ENCODE measurements around the gene SNX33. TPM values are rescaled to one million over a fixed set of nuclear protein-coding genes. Genes with fewer than 3 reads are reported as not detected.

Gene SNX33
- total and polyA plus RNA-seq, 9 donors = 16.0 to 37.3 (median 28.3) TPM

DNA sequence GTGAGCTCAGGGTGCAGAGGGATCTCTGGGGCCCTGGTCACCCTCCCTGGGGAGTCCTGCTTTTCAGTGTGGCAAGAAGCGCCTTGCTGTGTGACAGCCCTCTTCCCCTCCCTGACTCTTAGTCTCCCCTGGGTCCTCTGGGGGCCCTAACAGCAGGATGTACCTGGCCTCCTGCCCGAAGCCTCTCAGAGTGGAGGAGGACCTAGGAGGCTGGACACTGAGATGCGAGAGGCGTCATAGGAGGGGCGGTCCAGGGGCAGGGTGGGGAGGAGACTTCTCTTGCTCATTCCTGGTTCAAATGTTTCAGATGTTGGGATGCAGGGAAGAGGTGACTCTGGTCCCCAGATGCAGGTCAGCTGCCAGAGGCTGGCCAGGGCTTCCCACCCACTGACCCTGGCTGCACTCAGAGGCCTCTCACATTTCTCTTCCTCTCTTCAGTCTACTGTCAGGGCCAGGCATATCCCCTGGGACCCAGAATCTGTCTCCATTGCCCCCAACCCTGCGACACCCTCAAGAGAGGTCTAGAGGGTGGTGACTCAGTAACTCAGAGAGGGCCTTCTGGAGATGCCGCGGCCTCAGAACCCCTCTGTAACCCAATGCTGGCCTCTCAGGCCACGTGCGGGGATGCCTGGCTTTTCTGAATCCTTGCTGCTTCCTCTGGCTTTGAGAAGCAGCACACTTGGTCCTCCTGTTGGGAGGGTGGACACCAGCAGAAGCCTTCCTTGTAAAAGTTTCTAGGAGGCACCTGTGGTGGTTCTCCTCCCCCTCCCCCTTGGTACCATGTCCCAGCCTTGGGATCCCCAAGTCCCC is 25.9 kb downstream of the SNX33 start:
- Histone ChIP-seq H3K4me1 (ENCODE audit: insufficient read depth) (peaks cover 17% of the 10 kb centered on the region), H3K27me3 (no peaks in the 10 kb centered on the region), H3K4me3 (no peak overlapping the region), H3K27ac (peak overlapping the region; percentile 22 to 72), H3K36me3 (no peaks in the 10 kb centered on the region), H3K9me3 (no peaks in the 10 kb centered on the region)
- peak; percentile 85 to 91 (median 87) for DNase-seq
- WGBS, 3 donors = 33 to 47% (median 45%) methylated on average over 10 of the region's 10 CpGs
- intact Hi-C loops (cut with DNase I) = loop anchor here in 1 of 4 donors (10.0 kb wide), 1 partner anchor 299 kb away; no protein-coding TSS in a partner anchor
- TF ChIP-seq POLR2A (IDR thresholded peaks at IDR 0.05) (no peak), EP300 (IDR thresholded peaks at IDR 0.05) (no peak), CTCF (IDR thresholded peaks at IDR 0.05) (no peak)

DNA sequence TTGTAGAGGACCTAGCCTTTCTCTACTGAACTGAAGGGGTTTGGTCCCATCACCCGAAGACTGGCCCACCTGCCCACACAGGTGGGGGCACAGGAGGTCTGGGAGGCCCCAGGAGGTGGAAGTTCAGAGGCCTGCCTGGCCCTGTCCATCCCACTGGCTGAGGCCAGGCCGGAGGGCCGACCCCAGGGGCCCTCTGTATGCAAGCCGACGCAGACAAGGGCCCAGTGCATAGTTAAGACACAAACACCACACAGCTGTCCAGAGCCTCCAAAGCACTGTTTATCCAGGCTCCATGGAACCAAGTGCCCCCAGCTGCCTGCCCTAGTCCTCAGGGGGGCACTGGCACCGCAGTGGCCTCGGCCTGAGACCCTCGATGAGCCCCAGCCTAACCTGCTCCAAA is 26.7 kb downstream of the SNX33 start:
- no peak for DNase-seq
- H3K9me3 ChIP-seq = no peaks in the 10 kb centered on the region
- H3K4me3 ChIP-seq = no peak overlapping the region
- WGBS, 3 donors = 80 to 85% (median 84%) methylated on average over 8 of the region's 8 CpGs
- H3K4me1 ChIP-seq (ENCODE audit: insufficient read depth) = peaks cover 17% of the 10 kb centered on the region
- peak overlapping the region; percentile 22 to 72 for H3K27ac ChIP-seq
- H3K36me3 ChIP-seq = no peaks in the 10 kb centered on the region
- no peak for TF ChIP-seq POLR2A (IDR thresholded peaks at IDR 0.05)
- TF ChIP-seq CTCF (IDR thresholded peaks at IDR 0.05) = no peak
- no peak for TF ChIP-seq EP300 (IDR thresholded peaks at IDR 0.05)
- intact Hi-C loops (cut with DNase I) = loop anchor here in 1 of 4 donors (10.0 kb wide), 1 partner anchor 300 kb away; no protein-coding TSS in a partner anchor
- no peaks in the 10 kb centered on the region for H3K27me3 ChIP-seq

- intact Hi-C loops (cut with DNase I) = loop anchor here in 1 of 4 donors (10.0 kb wide), 1 partner anchor 301 kb away; no protein-coding TSS in a partner anchor
- Histone ChIP-seq H3K4me1 (ENCODE audit: insufficient read depth) (peaks cover 17% of the 10 kb centered on the region), H3K27me3 (no peaks in the 10 kb centered on the region), H3K4me3 (no peak overlapping the region), H3K9me3 (no peaks in the 10 kb centered on the region), H3K27ac (no peak overlapping the region), H3K36me3 (no peaks in the 10 kb centered on the region)
- WGBS, 3 donors = 83 to 86% (median 85%) methylated on average over 37 to 41 of the region's 41 CpGs
- peak in 1 of 5 donors; percentile 42 for DNase-seq
- TF ChIP-seq CTCF (IDR thresholded peaks at IDR 0.05) (no peak), EP300 (IDR thresholded peaks at IDR 0.05) (no peak), POLR2A (IDR thresholded peaks at IDR 0.05) (no peak)
Measured at GRCh38 chr15:75675579-75676404, 28.1 kb downstream of the SNX33 start.

DNA sequence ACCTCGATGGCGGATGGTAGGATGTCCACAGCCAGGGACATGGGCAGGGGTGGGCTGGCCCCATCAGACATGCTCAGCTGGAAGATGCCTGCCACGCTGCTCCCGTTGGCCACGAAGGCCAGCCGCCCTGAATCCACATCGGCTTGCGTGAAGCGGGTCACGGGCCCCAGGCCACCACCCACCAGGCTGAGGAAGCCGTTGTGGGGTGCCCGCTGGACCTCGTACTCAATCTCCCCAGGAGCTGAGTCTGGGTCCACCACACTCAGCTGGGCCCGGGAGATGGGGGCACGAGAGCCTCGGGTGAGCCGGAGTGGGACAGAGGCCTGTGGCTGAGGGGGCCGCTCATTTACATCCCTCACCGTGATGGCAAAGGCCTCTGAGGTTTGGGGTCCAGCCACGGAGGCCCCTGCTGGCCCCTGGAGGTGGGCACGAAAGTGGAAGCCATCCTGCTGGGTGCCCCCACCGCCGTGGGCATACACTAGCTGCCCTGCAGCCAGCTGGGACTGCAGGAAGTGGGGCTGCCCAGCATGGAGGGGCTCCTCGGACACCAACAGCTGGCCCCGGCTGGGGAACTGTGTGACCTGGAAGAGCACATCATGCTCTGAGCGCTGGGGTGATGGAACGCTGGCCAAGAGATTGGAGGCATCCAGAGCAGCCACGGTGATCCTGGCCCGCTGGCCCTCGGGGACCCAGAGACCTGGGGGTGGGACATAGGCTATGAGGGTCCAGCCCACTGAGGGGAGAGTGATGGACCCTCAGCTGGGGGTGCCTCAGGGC is 29.2 kb downstream of the SNX33 start:
- TF ChIP-seq POLR2A (IDR thresholded peaks at IDR 0.05) = no peak
- TF ChIP-seq EP300 (IDR thresholded peaks at IDR 0.05) = no peak
- no peak for TF ChIP-seq CTCF (IDR thresholded peaks at IDR 0.05)
- H3K27ac ChIP-seq = peak overlapping the region in 1 of 2 donors; percentile 34

More for the DNA sequence above, 29.2 kb downstream of the SNX33 start:
- peak in 1 of 5 donors; percentile 49 for DNase-seq
- Histone ChIP-seq H3K4me3 (no peak overlapping the region), H3K4me1 (ENCODE audit: insufficient read depth) (peaks cover 17% of the 10 kb centered on the region), H3K9me3 (no peaks in the 10 kb centered on the region), H3K27me3 (no peaks in the 10 kb centered on the region), H3K36me3 (no peaks in the 10 kb centered on the region)
- WGBS, 3 donors = 65 to 73% (median 69%) methylated on average over 17 to 30 of the region's 30 CpGs
- intact Hi-C loops (cut with DNase I) = loop anchor here in 1 of 4 donors (10.0 kb wide), 1 partner anchor 302 kb away; no protein-coding TSS in a partner anchor
